Gastroesophageal sphincter (tissue), 4 donors: ENCODE results near the gene NFATC3. TPM values are rescaled to one million over a fixed set of nuclear protein-coding genes. Genes with fewer than 3 reads are reported as not detected.

Source experiments
- ATAC-seq: fragments of 150-250 bp; one replicate; pipeline ENCODE4 v1.9.1; 2016; ENCODE audit warnings: mild to moderate bottlenecking, moderate library complexity
- H3K27ac ChIP-seq, 4 donors: fragments of 200-600 bp; sonication (generic) in 3 of 4; 1 replicate in 3 of 4; 2 replicates in 1 of 4; pipeline ENCODE4 v1.5.1; 2016 to 2019
- H3K27me3 ChIP-seq: fragments of 200-600 bp; sonication (generic); one replicate; pipeline ENCODE4 v1.5.1; 2019
- H3K36me3 ChIP-seq, 2 donors: fragments of 200-600 bp; sonication (generic); one replicate each; pipeline ENCODE4 v1.5.1; 2019; ENCODE audit warnings: control low read depth in 1 of 2
- H3K4me1 ChIP-seq, 3 donors: fragments of 200-600 bp; sonication (generic); 1 replicate in 2 of 3; 2 replicates in 1 of 3; pipeline ENCODE4 v1.5.1; 2016 to 2019; ENCODE audit warnings: control low read depth in 2 of 3
- H3K4me3 ChIP-seq, 2 donors: fragments of 200-600 bp; sonication (generic); one replicate each; pipeline ENCODE4 v1.5.1; 2019; ENCODE audit warnings: mild to moderate bottlenecking in 1 of 2, moderate library complexity in 1 of 2
- H3K9me3 ChIP-seq, 3 donors: fragments of 200-600 bp; sonication (generic); one replicate each; pipeline ENCODE4 v1.5.1; 2017 to 2019; ENCODE audit warnings: control low read depth in 2 of 3
- CTCF ChIP-seq, 4 experiments: fragments of 200-600 bp in 2 of 4; fragments of 450-650 bp in 2 of 4; sonication (generic) in 1 of 4; IDR thresholded peaks; one replicate each; pipeline ENCODE4 v1.5.1; 2017 to 2019; ENCODE audit warnings: antibody characterized with exemption in 4 of 4, mild to moderate bottlenecking in 2 of 4, moderate library complexity in 2 of 4
- EP300 ChIP-seq: sonication (generic); formaldehyde crosslinking; IDR thresholded peaks from one replicate; pipeline ENCODE4 v1.6.1; 2017; ENCODE audit warnings: antibody characterized with exemption, mild to moderate bottlenecking
- POLR2A ChIP-seq, 2 donors: fragments of 450-650 bp; IDR thresholded peaks; one replicate each; pipeline ENCODE4 v1.6.1; 2017; ENCODE audit warnings: antibody characterized with exemption in 2 of 2, mild to moderate bottlenecking in 2 of 2, moderate library complexity in 1 of 2
- POLR2AphosphoS5 ChIP-seq: sonication (generic); formaldehyde crosslinking; IDR thresholded peaks from one replicate; pipeline ENCODE4 v1.6.1; 2017; ENCODE audit warnings: antibody characterized with exemption
- WGBS, 2 donors: methylation state at CpG; one replicate each; pipeline ENCODE4 v1.1.5; 2018; ENCODE audit warnings: low coverage in 1 of 2; 5-methylcytosine and 5-hydroxymethylcytosine counted together
- small RNA-seq, 4 donors: library from RNA; depleted of rRNA; stranded (forward); fragments of <200 nt; gene quantifications; one replicate each; pipeline ENCODE3, GENCODE V24; 2016
- total RNA-seq, 4 donors: library from RNA; depleted of rRNA; stranded (reverse); fragments of >200 nt; gene quantifications; one replicate each; pipeline ENCODE4 v1.1.0, GENCODE V29; 2016

Gene NFATC3
- total RNA-seq, 4 donors from 2014 or later = 42.4 to 50.6 (median 49.3) TPM

GRCh38 chr16:68275611-68276191 lies 190.5 kb downstream of the NFATC3 start:
- H3K9me3 ChIP-seq = no peaks in the 10 kb centered on the region
- TF ChIP-seq EP300 (no peak), POLR2A (IDR thresholded peaks at IDR 0.05) (no peak), CTCF (IDR thresholded peaks at IDR 0.05) (no peak), POLR2AphosphoS5 (no peak)
- no peaks in the 10 kb centered on the region for H3K27me3 ChIP-seq
- peaks cover 0 to 43% of the 10 kb centered on the region in 2 donors for H3K36me3 ChIP-seq
- ATAC-seq = no peak
- 18 to 36% methylated on average over 3 to 4 of the region's 4 CpGs for WGBS, 2 donors
- peak overlapping the region in 3 of 4 donors; percentile 70 to 78 (median 74) for H3K27ac ChIP-seq
- H3K4me1 ChIP-seq = peaks cover 0 to 76% (median 13%) of the 10 kb centered on the region in 3 donors
- no peak overlapping the region for H3K4me3 ChIP-seq

- Histone ChIP-seq H3K27me3 (no peaks in the 10 kb centered on the region), H3K36me3 (peaks cover 0 to 48% of the 10 kb centered on the region in 2 donors), H3K9me3 (no peaks in the 10 kb centered on the region), H3K27ac (peak overlapping the region; percentile 9 to 78 (median 72)), H3K4me3 (no peak overlapping the region), H3K4me1 (peaks cover 0 to 74% (median 11%) of the 10 kb centered on the region in 3 donors)
- TF ChIP-seq POLR2AphosphoS5 (no peak), CTCF (IDR thresholded peaks at IDR 0.05) (no peak), POLR2A (IDR thresholded peaks at IDR 0.05) (no peak), EP300 (no peak)
- WGBS, 2 donors = 46% methylated on average over 3 of the region's 3 CpGs
- peak; percentile 50 for ATAC-seq
Observed at GRCh38 chr16:68276223-68276622, 191.1 kb downstream of the NFATC3 start.

Small RNA genes within 50 kb of the gene (small RNA-seq; reads per million reads assigned to genes)
- gene RF00019 (0 reads per million in 4 donors), gene RF00554 (0 reads per million in 4 donors)

Other genes with a start within 250 kb of the NFATC3 start
- 10 to 100 TPM; 52.6 to 78.0 (median 76.0) TPM for gene THAP11, start 243.1 kb upstream of the NFATC3 start, total RNA-seq
- gene NUTF2, start 238.4 kb upstream of the NFATC3 start, total RNA-seq = 100 to 1,000 TPM in 3 of 4 donors, 10 to 100 TPM in 1; 90.0 to 194 (median 113) TPM
- 10 to 100 TPM; 15.4 to 44.2 (median 35.3) TPM for gene CENPT, start 237.7 kb upstream of the NFATC3 start, total RNA-seq
- 10 to 100 TPM; 43.8 to 72.6 (median 53.5) TPM for gene EDC4, start 212.3 kb upstream of the NFATC3 start, total RNA-seq
- 1 to 10 TPM in 2 of 4 donors, not detected in 2; 1.2 to 2.4 TPM for gene NRN1L, start 200.5 kb upstream of the NFATC3 start, total RNA-seq
- 10 to 100 TPM; 14.7 to 32.3 (median 23.4) TPM for gene PSKH1, start 192.1 kb upstream of the NFATC3 start, total RNA-seq
- gene CTRL, start 153.5 kb upstream of the NFATC3 start, total RNA-seq = 1 to 10 TPM in 2 of 4 donors, not detected in 2; 1.2 to 5.0 TPM
- gene PSMB10, start 148.5 kb upstream of the NFATC3 start, total RNA-seq = 10 to 100 TPM; 26.5 to 33.8 (median 32.6) TPM
- 10 to 100 TPM; 10.8 to 25.8 (median 15.9) TPM for gene LCAT, start 141.2 kb upstream of the NFATC3 start, total RNA-seq
- gene SLC12A4, start 116.7 kb upstream of the NFATC3 start, total RNA-seq = 100 to 1,000 TPM in 1 of 4 donors, 10 to 100 TPM in 3; 54.7 to 121 (median 64.0) TPM
- 1 to 10 TPM in 1 of 4 donors, not detected in 3; 1.4 TPM for gene DPEP3, start 104.9 kb upstream of the NFATC3 start, total RNA-seq
- gene DPEP2, start 85.9 kb upstream of the NFATC3 start, total RNA-seq = 1 to 10 TPM; 1.0 to 3.0 (median 1.8) TPM
- not detected for gene DPEP2NB, start 69.5 kb upstream of the NFATC3 start, total RNA-seq
- gene DDX28, start 62.1 kb upstream of the NFATC3 start, total RNA-seq = 10 to 100 TPM in 1 of 4 donors, 1 to 10 TPM in 3; 6.5 to 10.4 (median 8.0) TPM
- gene DUS2, start 62.1 kb upstream of the NFATC3 start, total RNA-seq = 10 to 100 TPM in 1 of 4 donors, 1 to 10 TPM in 3; 7.2 to 15.0 (median 8.7) TPM
- gene ESRP2, start 150.8 kb downstream of the NFATC3 start, total RNA-seq = 1 to 10 TPM in 1 of 4 donors, under 1 TPM in 1, not detected in 2; 0.13 to 2.9 TPM
- 10 to 100 TPM in 3 of 4 donors, 1 to 10 TPM in 1; 4.5 to 18.0 (median 11.7) TPM for gene PLA2G15, start 160.0 kb downstream of the NFATC3 start, total RNA-seq
- 10 to 100 TPM; 19.1 to 51.5 (median 33.7) TPM for gene SLC7A6, start 179.2 kb downstream of the NFATC3 start, total RNA-seq
- gene SLC7A6OS, start 225.6 kb downstream of the NFATC3 start, total RNA-seq = 10 to 100 TPM; 10.4 to 18.2 (median 11.2) TPM
- 10 to 100 TPM; 11.5 to 34.9 (median 27.4) TPM for gene PRMT7, start 225.6 kb downstream of the NFATC3 start, total RNA-seq